Peyer's patch (tissue), 4 donors: ENCODE measurements around the gene NOTCH2.

Experiments
- CTCF ChIP-seq, 6 experiments: fragments of 450-650 bp in 4 of 6; fragments of 200-600 bp in 2 of 6; sonication (generic) in 1 of 6; IDR thresholded peaks; one replicate each; pipeline ENCODE4 v1.5.1; 2017 to 2019; ENCODE audit warnings: antibody characterized with exemption in 6 of 6, mild to moderate bottlenecking in 3 of 6, moderate library complexity in 1 of 6
- POLR2A ChIP-seq, 2 donors: fragments of 450-650 bp; IDR thresholded peaks; one replicate each; pipeline ENCODE4 v1.5.1; 2017; ENCODE audit warnings: antibody characterized with exemption in 2 of 2, mild to moderate bottlenecking in 2 of 2, moderate library complexity in 2 of 2

GRCh38 chr1:119988306-119989062 is 81.0 kb downstream of the NOTCH2 start:
- TF ChIP-seq POLR2A (IDR thresholded peaks at IDR 0.05) = no peak
- TF ChIP-seq CTCF (IDR thresholded peaks at IDR 0.05) = no peak
